Chondrocyte (in vitro differentiated cells): Measurements from ENCODE around the gene PLA2G2A. TPM values are rescaled to one million over a fixed set of nuclear protein-coding genes. Genes with fewer than 3 reads are reported as not detected.

Source experiments
- DNase-seq: peaks from one replicate; pipeline ENCODE4 v3.0.0; 2021; ENCODE audit warnings: mixed read lengths, low spot score
- H3K27ac Mint-ChIP-seq: one replicate; pipeline ENCODE4 v1.8.0; 2021; ENCODE audit warnings: mild to moderate bottlenecking, moderate library complexity, mixed read lengths; ENCODE audit not compliant: unreplicated experiment
- H3K27me3 Mint-ChIP-seq: 2 replicates; pipeline ENCODE4 v1.8.0; 2021; ENCODE audit warnings: low read depth, mixed read lengths
- H3K36me3 Mint-ChIP-seq: 2 replicates; pipeline ENCODE4 v1.8.0; 2021; ENCODE audit warnings: low read depth, mixed read lengths
- H3K4me1 Mint-ChIP-seq: 2 replicates; pipeline ENCODE4 v1.8.0; 2021; ENCODE audit warnings: low read depth, mild to moderate bottlenecking, mixed read lengths
- H3K4me3 Mint-ChIP-seq: one replicate; pipeline ENCODE4 v1.8.0; 2021; ENCODE audit warnings: mild to moderate bottlenecking, moderate library complexity, mixed read lengths; ENCODE audit not compliant: unreplicated experiment
- H3K9me3 Mint-ChIP-seq: 2 replicates; pipeline ENCODE4 v1.8.0; 2021; ENCODE audit warnings: low read depth, mixed read lengths
- CTCF ChIP-seq: fragments of 200-600 bp; sonication (generic); IDR thresholded peaks from 2 replicates; pipeline ENCODE4 v1.5.0; 2021; ENCODE audit warnings: antibody characterized with exemption, mild to moderate bottlenecking, moderate library complexity
- total RNA-seq: library from RNA; stranded (reverse); gene quantifications from 3 replicates; pipeline ENCODE4 v1.2.1, GENCODE V29; 2021

Gene PLA2G2A
- total RNA-seq, 1 donor from 2014 or later = not detected

- TF ChIP-seq CTCF = no peak
- peaks cover 50% of the 10 kb centered on the region for H3K27me3 Mint-ChIP-seq
- H3K4me3 Mint-ChIP-seq = no peak overlapping the region
- no peak for DNase-seq
- peaks cover 4% of the 10 kb centered on the region for H3K9me3 Mint-ChIP-seq
- no peaks in the 10 kb centered on the region for H3K4me1 Mint-ChIP-seq
- no peak overlapping the region for H3K27ac Mint-ChIP-seq
- H3K36me3 Mint-ChIP-seq = no peaks in the 10 kb centered on the region
Measured at GRCh38 chr1:19963636-19964035, 15.8 kb downstream of the PLA2G2A start.

GRCh38 chr1:19960591-19960990 is 18.8 kb downstream of the PLA2G2A start:
- Mint-ChIP-seq H3K27ac (no peak overlapping the region), H3K4me1 (no peaks in the 10 kb centered on the region), H3K27me3 (peaks cover 48% of the 10 kb centered on the region), H3K4me3 (no peak overlapping the region), H3K36me3 (no peaks in the 10 kb centered on the region), H3K9me3 (peaks cover 4% of the 10 kb centered on the region)
- no peak for TF ChIP-seq CTCF
- no peak for DNase-seq

GRCh38 chr1:19957779-19958178 is 21.6 kb downstream of the PLA2G2A start:
- H3K9me3 Mint-ChIP-seq = peaks cover 15% of the 10 kb centered on the region
- DNase-seq = no peak
- no peak overlapping the region for H3K4me3 Mint-ChIP-seq
- peaks cover 40% of the 10 kb centered on the region for H3K27me3 Mint-ChIP-seq
- H3K27ac Mint-ChIP-seq = no peak overlapping the region
- TF ChIP-seq CTCF = peak; percentile 8
- no peaks in the 10 kb centered on the region for H3K36me3 Mint-ChIP-seq
- no peaks in the 10 kb centered on the region for H3K4me1 Mint-ChIP-seq

GRCh38 chr1:19955534-19956170 is 23.8 kb downstream of the PLA2G2A start:
- peaks cover 15% of the 10 kb centered on the region for H3K9me3 Mint-ChIP-seq
- H3K4me3 Mint-ChIP-seq = no peak overlapping the region
- H3K27me3 Mint-ChIP-seq = peaks cover 37% of the 10 kb centered on the region
- no peak for TF ChIP-seq CTCF
- no peak overlapping the region for H3K27ac Mint-ChIP-seq
- H3K4me1 Mint-ChIP-seq = no peaks in the 10 kb centered on the region
- peaks cover 2% of the 10 kb centered on the region for H3K36me3 Mint-ChIP-seq
- DNase-seq = no peak

GRCh38 chr1:19954059-19954458 is 25.4 kb downstream of the PLA2G2A start:
- Mint-ChIP-seq H3K27ac (no peak overlapping the region), H3K9me3 (peaks cover 15% of the 10 kb centered on the region), H3K4me3 (no peak overlapping the region), H3K4me1 (no peaks in the 10 kb centered on the region), H3K27me3 (peaks cover 37% of the 10 kb centered on the region), H3K36me3 (peaks cover 2% of the 10 kb centered on the region)
- no peak for DNase-seq
- TF ChIP-seq CTCF = no peak
